Keratinocyte (primary cell): ENCODE data around the gene CCN6. TPM values are rescaled to one million over a fixed set of nuclear protein-coding genes. Genes with fewer than 3 reads are reported as not detected.

ENCODE experiments used
- DNase-seq: peaks from one replicate; pipeline ENCODE4 v3.0.0-alpha.2; 2011; ENCODE audit warnings: low read depth, missing footprints, low spot score
- FAIRE-seq: peaks from 2 replicates; lab custom pipeline; 2011; peaks lifted over from hg19 to GRCh38; lab: Jason Lieb, UNC
- H2AFZ ChIP-seq: 2 replicates; pipeline ENCODE4 v1.6.0; 2012; ENCODE audit warnings: low read length, control low read depth, inconsistent platforms; ENCODE audit not compliant: control insufficient read depth
- H3K27ac ChIP-seq: 2 replicates; pipeline ENCODE4 v1.5.1; 2011; ENCODE audit warnings: low read length; ENCODE audit not compliant: control insufficient read depth, insufficient read depth
- H3K27me3 ChIP-seq: 3 replicates; pipeline ENCODE4 v1.6.0; 2011; ENCODE audit warnings: low read length; ENCODE audit not compliant: control insufficient read depth, insufficient read depth; ENCODE audit errors: extremely low read depth
- H3K36me3 ChIP-seq, 2 experiments: 2 replicates in 1 of 2; 3 replicates in 1 of 2; pipeline ENCODE4 v1.5.1; 2011; ENCODE audit warnings: low read length in 2 of 2, mild to moderate bottlenecking in 1 of 2; ENCODE audit not compliant: control insufficient read depth in 2 of 2, insufficient read depth in 2 of 2; ENCODE audit errors: extremely low read depth in 1 of 2
- H3K4me1 ChIP-seq: 3 replicates; pipeline ENCODE4 v1.5.1; 2011; ENCODE audit warnings: low read length; ENCODE audit not compliant: control insufficient read depth, insufficient read depth; ENCODE audit errors: extremely low read depth
- H3K4me2 ChIP-seq: 3 replicates; pipeline ENCODE4 v1.6.0; 2011; ENCODE audit warnings: low read depth, low read length; ENCODE audit not compliant: control insufficient read depth, insufficient read depth; ENCODE audit errors: extremely low read depth
- H3K4me3 ChIP-seq, 3 experiments: fragments of 200-600 bp in 1 of 3; sonication (generic) in 1 of 3; 2 replicates in 2 of 3; 3 replicates in 1 of 3; pipeline ENCODE4 v1.5.1; 2011 to 2016; ENCODE audit warnings: low read length in 3 of 3, mild to moderate bottlenecking in 3 of 3, control low read depth in 2 of 3, inconsistent platforms in 1 of 3, low read depth in 1 of 3, mixed read lengths in 1 of 3, mixed run types in 1 of 3, moderate library complexity in 1 of 3; ENCODE audit not compliant: control insufficient read depth in 2 of 3, insufficient read depth in 2 of 3; ENCODE audit errors: extremely low read depth in 1 of 3
- H3K79me2 ChIP-seq: 2 replicates; pipeline ENCODE4 v1.6.0; 2012; ENCODE audit warnings: low read length; ENCODE audit not compliant: control insufficient read depth, insufficient read depth
- H3K9ac ChIP-seq: 3 replicates; pipeline ENCODE4 v1.6.0; 2011; ENCODE audit warnings: low read length; ENCODE audit not compliant: control insufficient read depth, insufficient read depth; ENCODE audit errors: extremely low read depth
- H3K9me1 ChIP-seq: 3 replicates; pipeline ENCODE4 v1.6.0; 2011; ENCODE audit warnings: low read length; ENCODE audit not compliant: control insufficient read depth, insufficient read depth; ENCODE audit errors: extremely low read depth
- H3K9me3 ChIP-seq: 2 replicates; pipeline ENCODE4 v1.5.1; 2012; ENCODE audit warnings: low read depth, low read length; ENCODE audit not compliant: control insufficient read depth
- H4K20me1 ChIP-seq: 3 replicates; pipeline ENCODE4 v1.6.0; 2011; ENCODE audit warnings: low read length; ENCODE audit not compliant: control insufficient read depth, insufficient read depth; ENCODE audit errors: extremely low read depth
- CTCF ChIP-seq, 3 experiments: IDR thresholded peaks in 1 of 3; conservative IDR thresholded peaks in 1 of 3; optimal IDR thresholded peaks in 1 of 3; 2 replicates in 2 of 3; 3 replicates in 1 of 3; pipeline versions ENCODE3 to v1.5.1; 2011; ENCODE audit warnings: low read length in 3 of 3, mild to moderate bottlenecking in 3 of 3, moderate library complexity in 2 of 3, control low read depth in 1 of 3, inconsistent platforms in 1 of 3; ENCODE audit not compliant: insufficient read depth in 2 of 3; ENCODE audit errors: extremely low read depth in 1 of 3
- EZH2 ChIP-seq: IDR thresholded peaks from one replicate; pipeline ENCODE4 v1.6.1; 2012; ENCODE audit warnings: inconsistent platforms, mild to moderate bottlenecking, low read length, moderate library complexity
- dilution Hi-C: fragments of 300-500 bp; cut with MboI; formaldehyde crosslinking; loops from one replicate; pipeline ENCODE4 v1.7.0; 2020; ENCODE audit warnings: low sequenced_read_pairs; ENCODE audit not compliant: extremely low pct_ligation_motif_present
- polyA plus RNA-seq, 5 experiments: library from polyadenylated mRNA; depleted of rRNA in 3 of 5; stranded (reverse) in 3 of 5; stranded (forward) in 1 of 5; unstranded in 1 of 5; fragments of >200 nt; gene quantifications; 1 replicate in 1 of 5; 2 replicates in 3 of 5; 3 replicates in 1 of 5; pipeline versions ENCODE4 v1.2.1 to v1.2.3, GENCODE V29; 2011 to 2012; ENCODE audit warnings: missing spikeins in 2 of 5, low read depth in 1 of 5, low replicate concordance in 1 of 5

CCN6 gene
- polyA plus RNA-seq, 1 donor (not counting 4 experiments of a cell fraction or from before 2014, with no cell fraction given): 0.90 TPM

- no peak for TF ChIP-seq CTCF (optimal IDR thresholded peaks at IDR 0.05 in 1 of 3, IDR thresholded peaks at IDR 0.05 in 1 of 3, conservative IDR thresholded peaks at IDR 0.05 in 1 of 3; ENCODE audit: extremely low read depth in 1 of 3, insufficient read depth in 2 of 3, low read length in 3 of 3)
- TF ChIP-seq EZH2: no peak
- Histone ChIP-seq H3K27ac (no peak overlapping the region), H4K20me1 (no peaks in the 10 kb centered on the region), H3K9me3 (no peaks in the 10 kb centered on the region), H3K27me3 (no peaks in the 10 kb centered on the region), H3K9me1 (no peaks in the 10 kb centered on the region), H3K9ac (no peak overlapping the region), H2AFZ (no peak overlapping the region), H3K4me2 (no peak overlapping the region), H3K36me3 (no peaks in the 10 kb centered on the region), H3K79me2 (no peaks in the 10 kb centered on the region), H3K4me3 (no peak overlapping the region), H3K4me1 (no peaks in the 10 kb centered on the region)
- DNase-seq: no peak
- dilution Hi-C loops: no loop called here
- FAIRE-seq: no peak
Measured at GRCh38 chr6:112061605-112062004, 7.7 kb downstream of the CCN6 start.

DNA sequence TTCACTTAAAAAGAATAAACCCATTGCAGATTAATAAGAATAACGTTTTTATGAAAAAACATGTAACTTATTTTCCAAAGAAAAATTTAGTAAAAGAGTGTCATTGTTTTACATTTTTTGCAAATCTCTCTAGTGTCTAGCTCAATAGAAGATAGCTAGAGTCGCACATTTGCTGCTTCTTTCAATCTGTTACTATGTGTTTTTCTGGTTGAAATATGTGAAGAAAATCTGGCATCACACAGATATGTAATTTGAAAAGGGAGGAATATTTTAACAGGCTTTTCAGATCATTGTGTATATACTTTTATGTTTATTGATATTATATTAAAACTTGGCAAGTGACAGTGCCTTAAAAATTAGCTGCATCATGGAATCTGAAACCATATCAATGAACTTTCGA, 9.1 kb downstream of the CCN6 start:
- Histone ChIP-seq H3K79me2 (no peaks in the 10 kb centered on the region), H3K9me3 (no peaks in the 10 kb centered on the region), H3K4me3 (no peak overlapping the region), H3K36me3 (no peaks in the 10 kb centered on the region), H2AFZ (no peak overlapping the region), H3K27ac (no peak overlapping the region), H3K9me1 (no peaks in the 10 kb centered on the region), H3K27me3 (no peaks in the 10 kb centered on the region), H3K4me1 (no peaks in the 10 kb centered on the region), H3K9ac (no peak overlapping the region), H4K20me1 (no peaks in the 10 kb centered on the region), H3K4me2 (no peak overlapping the region)
- TF ChIP-seq CTCF (optimal IDR thresholded peaks at IDR 0.05 in 1 of 3, IDR thresholded peaks at IDR 0.05 in 1 of 3, conservative IDR thresholded peaks at IDR 0.05 in 1 of 3; ENCODE audit: extremely low read depth in 1 of 3, insufficient read depth in 2 of 3, low read length in 3 of 3): no peak
- TF ChIP-seq EZH2: no peak
- FAIRE-seq (no peak), DNase-seq (no peak)
- dilution Hi-C loops: no loop called here
